Measurements from ENCODE around the gene RFX5. TPM values are rescaled to one million over a fixed set of nuclear protein-coding genes. Genes with fewer than 3 reads are reported as not detected.

RFX5 gene
- total RNA-seq, 1 donor from 2014 or later: 8.4 TPM

DNA sequence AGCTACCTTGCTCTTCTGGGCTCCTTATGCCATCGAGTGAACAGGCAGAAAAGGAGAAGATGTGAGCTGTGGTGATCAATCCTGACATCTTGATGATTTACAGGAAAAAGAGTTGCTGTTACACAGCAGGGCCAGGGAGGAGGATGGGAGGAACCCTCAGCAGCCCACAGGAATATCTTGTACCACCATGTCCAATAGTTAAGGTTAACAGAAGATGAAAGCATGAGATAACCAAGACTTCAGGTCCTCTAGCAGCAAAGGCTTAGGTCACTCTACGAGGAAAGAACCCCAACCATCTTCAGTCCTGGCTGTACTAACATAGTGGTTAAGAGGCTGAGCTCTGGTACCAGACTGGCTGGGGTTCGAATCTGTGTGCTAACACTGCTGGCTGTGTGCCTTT, 37.5 kb upstream of the RFX5 start:
- Histone ChIP-seq H3K9me3 (no peaks in the 10 kb centered on the region), H3K4me3 (no peak overlapping the region), H3K36me3 (no peaks in the 10 kb centered on the region), H3K4me1 (no peaks in the 10 kb centered on the region), H3K27me3 (no peaks in the 10 kb centered on the region), H3K27ac (no peak overlapping the region)
- no peak for DNase-seq (ENCODE audit: low spot score in 2 of 2)
- TF ChIP-seq, protein P1, sequence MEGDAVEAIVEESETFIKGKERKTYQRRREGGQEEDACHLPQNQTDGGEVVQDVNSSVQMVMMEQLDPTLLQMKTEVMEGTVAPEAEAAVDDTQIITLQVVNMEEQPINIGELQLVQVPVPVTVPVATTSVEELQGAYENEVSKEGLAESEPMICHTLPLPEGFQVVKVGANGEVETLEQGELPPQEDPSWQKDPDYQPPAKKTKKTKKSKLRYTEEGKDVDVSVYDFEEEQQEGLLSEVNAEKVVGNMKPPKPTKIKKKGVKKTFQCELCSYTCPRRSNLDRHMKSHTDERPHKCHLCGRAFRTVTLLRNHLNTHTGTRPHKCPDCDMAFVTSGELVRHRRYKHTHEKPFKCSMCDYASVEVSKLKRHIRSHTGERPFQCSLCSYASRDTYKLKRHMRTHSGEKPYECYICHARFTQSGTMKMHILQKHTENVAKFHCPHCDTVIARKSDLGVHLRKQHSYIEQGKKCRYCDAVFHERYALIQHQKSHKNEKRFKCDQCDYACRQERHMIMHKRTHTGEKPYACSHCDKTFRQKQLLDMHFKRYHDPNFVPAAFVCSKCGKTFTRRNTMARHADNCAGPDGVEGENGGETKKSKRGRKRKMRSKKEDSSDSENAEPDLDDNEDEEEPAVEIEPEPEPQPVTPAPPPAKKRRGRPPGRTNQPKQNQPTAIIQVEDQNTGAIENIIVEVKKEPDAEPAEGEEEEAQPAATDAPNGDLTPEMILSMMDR (IDR thresholded peaks at IDR 0.05): no peak
- intact Hi-C loops (cut with DNase I): no loop called here

DNA sequence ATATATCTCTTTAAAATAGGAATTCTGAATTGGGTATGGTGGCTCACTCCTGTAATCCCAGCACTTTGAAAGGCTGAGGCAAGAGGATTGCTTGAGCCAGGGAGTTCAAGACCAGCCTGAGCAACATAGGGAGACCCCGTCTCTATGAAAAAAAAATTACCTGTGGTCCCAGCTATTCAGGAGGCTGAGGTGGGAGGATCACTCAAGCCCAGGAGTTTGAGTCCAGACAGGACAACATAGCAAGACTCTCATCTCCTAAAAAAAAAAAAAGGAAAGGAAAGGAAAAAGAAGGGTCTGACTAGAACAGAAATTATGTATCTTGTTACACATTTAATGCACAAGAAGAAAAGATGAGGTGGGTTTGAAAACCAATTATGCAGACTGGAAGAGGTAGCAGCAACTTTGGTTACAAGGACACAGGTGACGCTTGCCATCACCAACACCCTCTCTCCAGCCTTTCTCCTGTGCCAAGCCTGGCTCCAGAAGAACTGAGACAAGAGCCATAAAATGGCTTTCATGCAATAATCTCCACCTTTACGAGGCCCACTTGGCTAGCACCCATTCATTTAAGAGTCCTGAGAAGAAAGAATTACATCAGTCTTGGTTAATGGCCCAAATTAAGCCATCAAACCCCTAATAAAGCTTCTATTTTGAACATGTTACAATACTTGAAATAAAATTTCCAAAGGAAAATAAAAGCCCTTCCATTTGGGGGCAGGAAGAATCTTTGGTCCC, 30.3 kb upstream of the RFX5 start:
- H3K4me3 ChIP-seq: no peak overlapping the region
- H3K27me3 ChIP-seq: no peaks in the 10 kb centered on the region
- H3K36me3 ChIP-seq: no peaks in the 10 kb centered on the region
- intact Hi-C loops (cut with DNase I): no loop called here
- TF ChIP-seq, protein P1 (IDR thresholded peaks at IDR 0.05): no peak
- DNase-seq (ENCODE audit: low spot score in 2 of 2): no peak
- H3K4me1 ChIP-seq: peaks cover 0 to 6% of the 10 kb centered on the region in 2 donors
- H3K27ac ChIP-seq: no peak overlapping the region
- H3K9me3 ChIP-seq: no peaks in the 10 kb centered on the region

DNA sequence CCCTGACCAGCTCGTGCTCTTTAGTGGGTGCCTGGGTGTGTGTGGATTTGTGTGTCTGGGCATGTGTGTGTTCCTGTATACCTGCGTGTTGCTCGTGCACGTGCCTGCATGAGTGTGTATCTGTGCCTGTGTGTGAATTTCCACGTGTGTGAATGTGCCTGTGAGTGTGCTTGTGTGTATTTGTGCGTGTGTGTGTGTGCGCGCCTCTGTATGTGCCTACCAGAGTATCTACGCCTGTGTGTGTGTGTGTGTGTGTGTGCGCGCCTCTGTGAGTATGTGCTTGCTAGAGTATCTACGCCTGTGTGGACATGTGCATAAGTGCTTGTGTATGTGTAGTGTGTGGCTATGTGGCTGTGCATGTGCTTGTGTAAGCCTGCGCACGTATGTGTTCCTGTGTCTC, 26.1 kb upstream of the RFX5 start:
- DNase-seq (ENCODE audit: low spot score in 2 of 2): no peak
- Histone ChIP-seq H3K9me3 (no peaks in the 10 kb centered on the region), H3K36me3 (peaks cover 0 to 5% of the 10 kb centered on the region in 2 donors), H3K27me3 (no peaks in the 10 kb centered on the region), H3K4me1 (peaks cover 15 to 34% of the 10 kb centered on the region in 2 donors), H3K27ac (no peak overlapping the region), H3K4me3 (no peak overlapping the region)
- TF ChIP-seq, protein P1 (IDR thresholded peaks at IDR 0.05): no peak
- intact Hi-C loops (cut with DNase I): no loop called here

DNA sequence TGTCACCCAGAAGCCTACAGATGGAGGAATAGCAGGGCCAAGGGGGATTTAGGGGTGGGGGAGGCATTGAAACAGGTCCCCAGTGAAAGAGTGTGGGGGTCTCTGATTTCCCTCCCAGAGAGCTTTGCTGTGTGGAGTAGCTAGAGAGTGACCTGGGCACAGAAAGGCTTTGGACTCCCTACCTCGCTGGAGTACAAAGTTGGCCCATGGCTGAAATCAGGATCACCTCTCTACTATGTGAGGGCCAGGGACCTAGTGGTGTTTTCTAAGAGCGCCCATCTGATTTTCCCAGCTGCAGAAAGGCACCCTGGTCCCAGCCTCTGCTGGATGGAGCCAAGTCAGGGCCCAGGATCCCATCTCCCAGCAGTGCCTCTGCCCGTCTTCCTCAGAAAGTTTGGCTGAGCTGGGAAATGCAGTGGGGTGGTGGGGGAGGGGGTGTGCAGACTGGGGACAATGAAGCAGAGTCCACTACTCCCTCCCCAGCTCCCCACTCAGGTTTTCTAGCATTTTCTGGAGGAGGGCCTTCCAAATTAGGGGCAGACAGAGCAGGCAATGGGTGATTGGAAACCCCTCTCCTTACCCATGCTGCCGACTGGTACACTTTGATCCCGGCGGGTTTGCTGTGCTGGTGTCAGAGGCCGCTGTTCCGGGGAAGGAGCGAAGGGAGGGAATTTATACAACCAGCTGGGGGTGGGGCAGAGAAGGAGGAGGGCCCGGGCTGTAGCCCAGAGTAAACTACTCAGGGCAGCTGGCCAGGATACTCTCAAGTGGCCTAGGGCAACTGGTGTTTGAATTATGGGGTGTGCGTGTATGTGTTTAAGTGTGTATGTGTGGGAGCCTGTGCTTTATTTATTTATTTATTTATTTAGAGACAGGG, 25.2 kb upstream of the RFX5 start, which contains the start of gene SELENBP1:
SELENBP1 (minus strand) TSS at position 648 of the 877 bp plus-strand sequence; CDS start at position 584, 64 bp downstream.
- intact Hi-C loops (cut with DNase I): loop anchor here (1.0 kb wide), 1 partner anchor 27 kb away; the partner anchor contains the start of gene PSMB4
- peak within 1 kb of the TSS; percentile 48 to 63 for H3K4me3 ChIP-seq
- H3K36me3 ChIP-seq: peaks cover 0 to 5% of the 10 kb centered on the region in 2 donors

More for the DNA sequence above, 25.2 kb upstream of the RFX5 start, which contains the start of gene SELENBP1:
- Histone ChIP-seq H3K27me3 (no peaks in the 10 kb centered on the region), H3K27ac (peak within 1 kb of the TSS; percentile 71 to 79), H3K4me1 (peaks cover 15 to 34% of the 10 kb centered on the region in 2 donors), H3K9me3 (no peaks in the 10 kb centered on the region)
- peak in 1 of 2 donors; percentile 89 for DNase-seq (ENCODE audit: low spot score in 2 of 2)
- TF ChIP-seq, protein P1 (IDR thresholded peaks at IDR 0.05): no peak

All from ascending aorta (tissue), 2 donors.